HEK293T (cell line): ENCODE results near the gene MRPL14.

Experiments
- ARNT ChIP-seq: fragments of 450-650 bp; IDR thresholded peaks from 2 replicates; pipeline ENCODE4 v1.6.1; 2017; ENCODE audit warnings: mild to moderate bottlenecking
- BHLHE40 ChIP-seq: fragments of 450-650 bp; IDR thresholded peaks from 2 replicates; pipeline ENCODE4 v1.6.1; 2016; ENCODE audit warnings: mild to moderate bottlenecking, moderate library complexity, borderline replicate concordance
- ELF4 ChIP-seq: fragments of 450-650 bp; IDR thresholded peaks from 2 replicates; pipeline ENCODE4 v1.6.1; 2017; ENCODE audit warnings: antibody characterized with exemption
- FOXA1 ChIP-seq: fragments of 450-650 bp; IDR thresholded peaks from 2 replicates; pipeline ENCODE4 v1.6.1; 2016; ENCODE audit warnings: mild to moderate bottlenecking
- FOXK2 ChIP-seq: fragments of 450-650 bp; IDR thresholded peaks from 2 replicates; pipeline ENCODE4 v1.6.1; 2016; ENCODE audit warnings: mild to moderate bottlenecking
- FOXM1 ChIP-seq: fragments of 450-650 bp; IDR thresholded peaks from 2 replicates; pipeline ENCODE4 v1.6.1; 2017; ENCODE audit warnings: mild to moderate bottlenecking, borderline replicate concordance
- HDGF ChIP-seq: fragments of 450-650 bp; IDR thresholded peaks from 2 replicates; pipeline ENCODE4 v1.6.1; 2017; ENCODE audit warnings: antibody characterized with exemption, borderline replicate concordance
- SUZ12 ChIP-seq: fragments of 450-650 bp; IDR thresholded peaks from 2 replicates; pipeline ENCODE4 v1.6.1; 2016; ENCODE audit warnings: mild to moderate bottlenecking
- TARDBP ChIP-seq: fragments of 450-650 bp; IDR thresholded peaks from 2 replicates; pipeline ENCODE4 v1.6.1; 2016

GRCh38 chr6:44100088-44100550, 27.1 kb downstream of the MRPL14 start:
- no peak for TF ChIP-seq ARNT
- no peak for TF ChIP-seq SUZ12
- no peak for TF ChIP-seq ELF4
- TF ChIP-seq TARDBP: no peak
- TF ChIP-seq HDGF: no peak
- no peak for TF ChIP-seq FOXA1
- no peak for TF ChIP-seq FOXM1
- TF ChIP-seq FOXK2: no peak
- no peak for TF ChIP-seq BHLHE40
